ENCODE data around the gene CDH7. TPM values are rescaled to one million over a fixed set of nuclear protein-coding genes. Genes with fewer than 3 reads are reported as not detected.

Gene CDH7
- polyA plus RNA-seq, 2 donors, result under 0.01 TPM; not detected in 1

DNA sequence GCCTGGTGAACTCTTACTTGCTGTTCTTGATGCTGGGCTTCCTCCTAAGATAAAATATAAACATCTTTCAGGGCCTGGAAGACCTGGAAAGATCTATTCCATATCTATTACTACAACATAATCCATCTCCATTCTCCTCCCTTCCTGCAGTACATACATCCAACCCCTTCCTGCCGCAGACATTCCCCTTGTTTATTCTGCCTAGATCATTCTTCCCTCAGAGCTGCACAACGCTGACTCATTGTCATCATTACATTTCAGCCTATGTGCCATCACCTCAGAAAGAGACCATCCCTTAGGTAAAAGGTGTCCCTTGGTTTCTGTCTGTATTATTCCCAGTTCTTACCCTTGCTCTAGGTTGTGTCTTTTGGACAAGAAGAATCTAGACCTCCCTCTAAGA is 2.5 kb upstream of the CDH7 start:
- Histone ChIP-seq H3K4me1 (ENCODE audit: control insufficient read depth in 2 of 2, insufficient read depth in 2 of 2, low read length in 1 of 2) (peaks cover 0 to 6% of the 10 kb centered on the region in 2 donors), H3K27ac (ENCODE audit: low read depth in 2 of 2, low read length in 1 of 2) (no peak overlapping the region), H3K36me3 (ENCODE audit: control insufficient read depth in 2 of 2, insufficient read depth in 2 of 2, low read length in 1 of 2) (no peaks in the 10 kb centered on the region), H3K9me3 (ENCODE audit: control insufficient read depth in 2 of 2, insufficient read depth in 1 of 2, low read depth in 1 of 2, low read length in 1 of 2) (peaks cover 0 to 4% of the 10 kb centered on the region in 2 donors), H3K4me3 (ENCODE audit: low read depth in 1 of 2, low read length in 2 of 2) (no peak overlapping the region), H3K27me3 (ENCODE audit: control insufficient read depth in 1 of 2, insufficient read depth in 2 of 2, low read length in 2 of 2) (peaks cover 0 to 5% of the 10 kb centered on the region in 2 donors)
- 64% methylated on average over 2 of the region's 2 CpGs for WGBS, 2 donors

- Histone ChIP-seq H3K27me3 (ENCODE audit: control insufficient read depth in 1 of 2, insufficient read depth in 2 of 2, low read length in 2 of 2) (peaks cover 0 to 5% of the 10 kb centered on the region in 2 donors), H3K9me3 (ENCODE audit: control insufficient read depth in 2 of 2, insufficient read depth in 1 of 2, low read depth in 1 of 2, low read length in 1 of 2) (peaks cover 0 to 4% of the 10 kb centered on the region in 2 donors), H3K27ac (ENCODE audit: low read depth in 2 of 2, low read length in 1 of 2) (no peak overlapping the region), H3K4me1 (ENCODE audit: control insufficient read depth in 2 of 2, insufficient read depth in 2 of 2, low read length in 1 of 2) (peaks cover 0 to 6% of the 10 kb centered on the region in 2 donors), H3K4me3 (ENCODE audit: low read depth in 1 of 2, low read length in 2 of 2) (no peak overlapping the region), H3K36me3 (ENCODE audit: control insufficient read depth in 2 of 2, insufficient read depth in 2 of 2, low read length in 1 of 2) (no peaks in the 10 kb centered on the region)
- WGBS, 2 donors, result 7 to 13% methylated on average over 8 of the region's 8 CpGs
These were observed 971 bp upstream of the CDH7 start for GRCh38 chr18:65749841-65750240.

- peaks cover 0 to 6% of the 10 kb centered on the region in 2 donors for H3K4me1 ChIP-seq (ENCODE audit: control insufficient read depth in 2 of 2, insufficient read depth in 2 of 2, low read length in 1 of 2)
- peaks cover 0 to 4% of the 10 kb centered on the region in 2 donors for H3K9me3 ChIP-seq (ENCODE audit: control insufficient read depth in 2 of 2, insufficient read depth in 1 of 2, low read depth in 1 of 2, low read length in 1 of 2)
- no peak overlapping the region for H3K4me3 ChIP-seq (ENCODE audit: low read depth in 1 of 2, low read length in 2 of 2)
- H3K27ac ChIP-seq (ENCODE audit: low read depth in 2 of 2, low read length in 1 of 2), result no peak overlapping the region
- no peaks in the 10 kb centered on the region for H3K36me3 ChIP-seq (ENCODE audit: control insufficient read depth in 2 of 2, insufficient read depth in 2 of 2, low read length in 1 of 2)
- peaks cover 0 to 5% of the 10 kb centered on the region in 2 donors for H3K27me3 ChIP-seq (ENCODE audit: control insufficient read depth in 1 of 2, insufficient read depth in 2 of 2, low read length in 2 of 2)
- 11% methylated on average over 42 of the region's 42 CpGs for WGBS, 2 donors
These were observed 608 bp downstream of the CDH7 start for GRCh38 chr18:65751155-65752085.

DNA sequence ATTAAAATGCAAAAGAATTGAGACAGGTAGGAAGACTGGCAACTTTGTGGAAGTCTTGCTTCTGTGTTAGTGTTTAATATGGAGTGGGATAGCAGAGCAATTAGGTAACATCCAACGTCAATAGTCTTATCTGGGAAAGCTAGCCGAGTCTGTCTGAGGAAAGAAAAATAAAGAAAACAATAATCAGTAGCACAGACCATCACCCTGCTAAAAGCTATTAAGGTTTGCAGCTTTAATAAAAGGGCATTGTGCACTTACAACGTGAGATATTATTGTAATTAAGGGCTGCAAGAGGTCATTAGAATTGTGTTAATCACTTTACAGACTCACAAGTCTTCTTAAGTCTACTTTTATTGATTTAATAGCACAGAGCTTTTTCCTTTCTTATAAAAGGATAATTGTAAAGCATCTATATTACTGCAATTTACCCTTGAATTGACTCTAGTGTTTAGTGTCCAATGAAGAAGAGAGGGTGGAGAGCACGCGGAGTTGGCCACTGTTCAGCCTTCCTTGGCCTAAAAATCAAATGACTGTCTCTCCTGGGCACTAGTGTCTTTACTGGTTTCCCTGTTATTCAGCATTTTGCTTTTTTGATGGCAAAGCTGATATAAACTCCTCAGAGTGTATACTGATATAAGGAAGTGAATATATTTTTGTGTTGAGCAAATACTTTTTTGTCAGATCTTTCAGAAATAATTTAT is 2.0 kb downstream of the CDH7 start:
- no peak overlapping the region for H3K27ac ChIP-seq (ENCODE audit: low read depth in 2 of 2, low read length in 1 of 2)
- H3K9me3 ChIP-seq (ENCODE audit: control insufficient read depth in 2 of 2, insufficient read depth in 1 of 2, low read depth in 1 of 2, low read length in 1 of 2), result peaks cover 0 to 4% of the 10 kb centered on the region in 2 donors
- WGBS, 2 donors, result 55 to 67% methylated on average over 5 of the region's 5 CpGs
- H3K27me3 ChIP-seq (ENCODE audit: control insufficient read depth in 1 of 2, insufficient read depth in 2 of 2, low read length in 2 of 2), result peaks cover 0 to 5% of the 10 kb centered on the region in 2 donors
- H3K4me3 ChIP-seq (ENCODE audit: low read depth in 1 of 2, low read length in 2 of 2), result no peak overlapping the region
- no peaks in the 10 kb centered on the region for H3K36me3 ChIP-seq (ENCODE audit: control insufficient read depth in 2 of 2, insufficient read depth in 2 of 2, low read length in 1 of 2)
- peaks cover 0 to 6% of the 10 kb centered on the region in 2 donors for H3K4me1 ChIP-seq (ENCODE audit: control insufficient read depth in 2 of 2, insufficient read depth in 2 of 2, low read length in 1 of 2)

DNA sequence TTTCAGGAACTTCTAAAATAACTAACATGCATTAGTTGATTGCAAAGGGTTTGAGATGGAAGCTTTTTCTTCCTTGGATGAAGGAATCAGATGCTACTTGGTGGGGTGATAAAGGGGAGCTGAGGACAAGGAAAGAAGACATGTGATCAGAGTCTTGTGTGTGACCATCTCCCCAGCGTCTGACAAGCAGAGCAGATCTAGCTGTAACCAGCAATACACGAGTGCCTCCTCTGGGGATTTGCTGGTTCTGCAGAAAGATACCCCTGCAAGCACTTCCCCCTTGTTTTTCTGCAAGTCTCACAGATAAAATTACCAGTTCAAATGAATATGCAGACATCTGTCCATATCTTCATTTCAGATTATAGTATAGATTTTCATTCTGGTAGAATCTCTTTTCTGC is 2.7 kb downstream of the CDH7 start:
- no peak overlapping the region for H3K4me3 ChIP-seq (ENCODE audit: low read depth in 1 of 2, low read length in 2 of 2)
- H3K9me3 ChIP-seq (ENCODE audit: control insufficient read depth in 2 of 2, insufficient read depth in 1 of 2, low read depth in 1 of 2, low read length in 1 of 2), result peaks cover 0 to 4% of the 10 kb centered on the region in 2 donors
- WGBS, 2 donors, result 4 to 5% methylated on average over 2 of the region's 2 CpGs
- peaks cover 0 to 5% of the 10 kb centered on the region in 2 donors for H3K27me3 ChIP-seq (ENCODE audit: control insufficient read depth in 1 of 2, insufficient read depth in 2 of 2, low read length in 2 of 2)
- no peaks in the 10 kb centered on the region for H3K36me3 ChIP-seq (ENCODE audit: control insufficient read depth in 2 of 2, insufficient read depth in 2 of 2, low read length in 1 of 2)
- H3K4me1 ChIP-seq (ENCODE audit: control insufficient read depth in 2 of 2, insufficient read depth in 2 of 2, low read length in 1 of 2), result peaks cover 0 to 6% of the 10 kb centered on the region in 2 donors
- H3K27ac ChIP-seq (ENCODE audit: low read depth in 2 of 2, low read length in 1 of 2), result no peak overlapping the region

DNA sequence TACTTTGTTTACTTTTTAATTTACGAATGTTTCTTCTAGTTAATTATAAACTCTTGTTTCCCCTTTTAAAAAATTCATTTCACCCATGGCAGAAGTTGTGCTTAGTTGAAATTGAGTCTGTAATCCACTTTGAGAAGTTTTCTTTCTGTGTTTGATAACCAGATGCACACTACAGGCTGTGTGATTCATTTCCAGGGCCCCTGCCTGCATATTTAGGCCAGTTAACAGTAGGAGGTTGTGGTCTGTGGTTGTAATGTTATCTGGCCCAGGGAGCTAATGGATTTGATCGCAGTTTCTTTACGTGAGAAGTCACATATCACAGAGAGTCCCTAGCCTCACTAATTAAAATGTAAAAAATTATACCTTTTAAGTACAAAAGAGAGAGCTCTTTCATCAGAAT is 3.3 kb downstream of the CDH7 start:
- peaks cover 0 to 6% of the 10 kb centered on the region in 2 donors for H3K4me1 ChIP-seq (ENCODE audit: control insufficient read depth in 2 of 2, insufficient read depth in 2 of 2, low read length in 1 of 2)
- 48 to 54% methylated on average over 3 of the region's 3 CpGs for WGBS, 2 donors

GRCh38 chr18:65755616-65756015 is 4.8 kb downstream of the CDH7 start:
- Histone ChIP-seq H3K27ac (ENCODE audit: low read depth in 2 of 2, low read length in 1 of 2) (no peak overlapping the region), H3K27me3 (ENCODE audit: control insufficient read depth in 1 of 2, insufficient read depth in 2 of 2, low read length in 2 of 2) (peaks cover 0 to 5% of the 10 kb centered on the region in 2 donors), H3K36me3 (ENCODE audit: control insufficient read depth in 2 of 2, insufficient read depth in 2 of 2, low read length in 1 of 2) (no peaks in the 10 kb centered on the region), H3K9me3 (ENCODE audit: control insufficient read depth in 2 of 2, insufficient read depth in 1 of 2, low read depth in 1 of 2, low read length in 1 of 2) (peaks cover 0 to 4% of the 10 kb centered on the region in 2 donors), H3K4me3 (ENCODE audit: low read depth in 1 of 2, low read length in 2 of 2) (no peak overlapping the region), H3K4me1 (ENCODE audit: control insufficient read depth in 2 of 2, insufficient read depth in 2 of 2, low read length in 1 of 2) (peaks cover 0 to 5% of the 10 kb centered on the region in 2 donors)

More for the DNA sequence above, 3.3 kb downstream of the CDH7 start:
- no peak overlapping the region for H3K27ac ChIP-seq (ENCODE audit: low read depth in 2 of 2, low read length in 1 of 2)
- H3K4me3 ChIP-seq (ENCODE audit: low read depth in 1 of 2, low read length in 2 of 2), result no peak overlapping the region
- peaks cover 0 to 5% of the 10 kb centered on the region in 2 donors for H3K27me3 ChIP-seq (ENCODE audit: control insufficient read depth in 1 of 2, insufficient read depth in 2 of 2, low read length in 2 of 2)
- H3K9me3 ChIP-seq (ENCODE audit: control insufficient read depth in 2 of 2, insufficient read depth in 1 of 2, low read depth in 1 of 2, low read length in 1 of 2), result peaks cover 0 to 4% of the 10 kb centered on the region in 2 donors
- no peaks in the 10 kb centered on the region for H3K36me3 ChIP-seq (ENCODE audit: control insufficient read depth in 2 of 2, insufficient read depth in 2 of 2, low read length in 1 of 2)

DNA sequence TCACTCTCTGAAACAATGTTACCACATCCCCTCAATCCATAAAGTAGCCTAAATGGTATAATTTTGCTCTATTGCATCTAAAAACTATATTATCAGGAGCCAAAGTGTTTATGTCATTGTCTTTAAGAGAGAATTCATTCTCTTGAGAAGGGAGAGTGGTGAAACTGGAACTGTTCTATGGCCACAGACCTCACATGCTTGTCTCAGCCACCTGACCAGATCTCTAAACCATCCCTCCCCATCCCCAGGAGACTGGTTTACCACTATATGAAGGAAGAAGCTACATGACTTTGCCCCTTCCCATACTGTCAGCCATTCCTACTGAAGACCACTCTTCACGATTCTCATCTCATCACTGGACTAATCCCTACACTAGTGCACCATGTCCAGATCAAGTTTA is 9.6 kb downstream of the CDH7 start:
- no peaks in the 10 kb centered on the region for H3K36me3 ChIP-seq (ENCODE audit: control insufficient read depth in 2 of 2, insufficient read depth in 2 of 2, low read length in 1 of 2)
- WGBS, 2 donors, result 53 to 58% methylated on average over 1 of the region's 1 CpG

GRCh38 chr18:65761636-65762295 is 11.0 kb downstream of the CDH7 start:
- WGBS, 2 donors, result 58 to 65% methylated on average over 3 of the region's 3 CpGs
- no peaks in the 10 kb centered on the region for H3K36me3 ChIP-seq (ENCODE audit: control insufficient read depth in 2 of 2, insufficient read depth in 2 of 2, low read length in 1 of 2)

More for the DNA sequence above, 9.6 kb downstream of the CDH7 start:
- H3K4me3 ChIP-seq (ENCODE audit: low read depth in 1 of 2, low read length in 2 of 2), result no peak overlapping the region
- no peak overlapping the region for H3K27ac ChIP-seq (ENCODE audit: low read depth in 2 of 2, low read length in 1 of 2)
- H3K9me3 ChIP-seq (ENCODE audit: control insufficient read depth in 2 of 2, insufficient read depth in 1 of 2, low read depth in 1 of 2, low read length in 1 of 2), result no peaks in the 10 kb centered on the region
- no peaks in the 10 kb centered on the region for H3K4me1 ChIP-seq (ENCODE audit: control insufficient read depth in 2 of 2, insufficient read depth in 2 of 2, low read length in 1 of 2)
- H3K27me3 ChIP-seq (ENCODE audit: control insufficient read depth in 1 of 2, insufficient read depth in 2 of 2, low read length in 2 of 2), result no peaks in the 10 kb centered on the region

More at GRCh38 chr18:65761636-65762295, 11.0 kb downstream of the CDH7 start:
- no peaks in the 10 kb centered on the region for H3K4me1 ChIP-seq (ENCODE audit: control insufficient read depth in 2 of 2, insufficient read depth in 2 of 2, low read length in 1 of 2)
- H3K9me3 ChIP-seq (ENCODE audit: control insufficient read depth in 2 of 2, insufficient read depth in 1 of 2, low read depth in 1 of 2, low read length in 1 of 2), result no peaks in the 10 kb centered on the region
- no peak overlapping the region for H3K27ac ChIP-seq (ENCODE audit: low read depth in 2 of 2, low read length in 1 of 2)
- H3K27me3 ChIP-seq (ENCODE audit: control insufficient read depth in 1 of 2, insufficient read depth in 2 of 2, low read length in 2 of 2), result no peaks in the 10 kb centered on the region
- H3K4me3 ChIP-seq (ENCODE audit: low read depth in 1 of 2, low read length in 2 of 2), result no peak overlapping the region

All from esophagus (tissue), 2 donors.